DOHH2 (cell line): ENCODE results near the gene HOXB3.

ENCODE experiments used
- H3F3A ChIP-seq: fragments of 200-600 bp; sonication (generic), shearing (Covaris generic); 2 replicates; pipeline ENCODE4 v1.6.0; 2016; ENCODE audit warnings: antibody characterized with exemption, mild to moderate bottlenecking; ENCODE audit not compliant: control insufficient read depth, insufficient read depth
- H3K27ac ChIP-seq: fragments of 200-600 bp; sonication (generic); 2 replicates; pipeline ENCODE4 v1.5.1; 2014; ENCODE audit warnings: low read depth, mild to moderate bottlenecking, low read length, moderate library complexity
- H3K27me3 ChIP-seq: fragments of 200-600 bp; sonication (generic); 2 replicates; pipeline ENCODE4 v1.6.1; 2014; ENCODE audit warnings: mild to moderate bottlenecking, low read length, mixed read lengths; ENCODE audit not compliant: control insufficient read depth
- H3K36me3 ChIP-seq: fragments of 200-600 bp; sonication (generic); 2 replicates; pipeline ENCODE4 v1.6.1; 2014; ENCODE audit warnings: mild to moderate bottlenecking, low read length, moderate library complexity, mixed read lengths; ENCODE audit not compliant: control insufficient read depth
- H3K4me1 ChIP-seq: fragments of 200-600 bp; sonication (generic); 2 replicates; pipeline ENCODE4 v1.6.1; 2014; ENCODE audit warnings: mild to moderate bottlenecking, low read length, mixed read lengths; ENCODE audit not compliant: control insufficient read depth
- H3K4me2 ChIP-seq: fragments of 200-600 bp; sonication (generic); 2 replicates; pipeline ENCODE4 v1.6.0; 2014; ENCODE audit warnings: mild to moderate bottlenecking, low read length, moderate library complexity
- H3K4me3 ChIP-seq: fragments of 200-600 bp; sonication (generic); 2 replicates; pipeline ENCODE4 v1.5.1; 2014; ENCODE audit warnings: mild to moderate bottlenecking, low read length, mixed read lengths
- H3K79me2 ChIP-seq: fragments of 200-600 bp; sonication (generic); 2 replicates; pipeline ENCODE4 v1.6.1; 2014; ENCODE audit warnings: mild to moderate bottlenecking, low read length, mixed read lengths; ENCODE audit not compliant: control insufficient read depth
- H3K9me2 ChIP-seq: fragments of 200-600 bp; sonication (generic); replicated peaks from 2 replicates; pipeline ENCODE4 v1.6.1; 2014; ENCODE audit warnings: mild to moderate bottlenecking, low read length, mixed read lengths; ENCODE audit not compliant: control insufficient read depth
- H3K9me3 ChIP-seq: fragments of 200-600 bp; sonication (generic); 2 replicates; pipeline ENCODE4 v1.6.1; 2014; ENCODE audit warnings: antibody characterized with exemption, low read length, mixed read lengths; ENCODE audit not compliant: control insufficient read depth, insufficient read depth
- H4K20me1 ChIP-seq: fragments of 200-600 bp; sonication (generic); 2 replicates; pipeline ENCODE4 v1.6.0; 2014; ENCODE audit warnings: low read depth, mild to moderate bottlenecking, antibody characterized with exemption, low read length, moderate library complexity; ENCODE audit not compliant: control insufficient read depth, insufficient read depth
- CTCF ChIP-seq: fragments of 200-600 bp; sonication (generic); IDR thresholded peaks from one replicate; pipeline ENCODE4 v1.5.1; 2014; ENCODE audit warnings: antibody characterized with exemption, mild to moderate bottlenecking, low read depth, low read length; ENCODE audit not compliant: poor library complexity, severe bottlenecking
- EZH2phosphoT487 ChIP-seq: fragments of 200-600 bp; sonication (generic); IDR thresholded peaks from 2 replicates; pipeline ENCODE4 v1.6.1; 2017; ENCODE audit warnings: borderline replicate concordance, mild to moderate bottlenecking, antibody characterized with exemption, low read length, moderate library complexity, mixed read lengths

The HOXB3 gene

GRCh38 chr17:48608494-48608834 lies 18.4 kb upstream of the HOXB3 start:
- peaks cover 24% of the 10 kb centered on the region for H3K4me1 ChIP-seq

GRCh38 chr17:48606892-48607614 lies 17.0 kb upstream of the HOXB3 start:
- H3K9me3 ChIP-seq, result no peaks in the 10 kb centered on the region
- H3K79me2 ChIP-seq, result no peaks in the 10 kb centered on the region
- no peak for TF ChIP-seq EZH2phosphoT487
- TF ChIP-seq CTCF, result no peak
- H3K36me3 ChIP-seq, result no peaks in the 10 kb centered on the region
- H3K4me3 ChIP-seq, result no peak overlapping the region
- no peak overlapping the region for H3K4me2 ChIP-seq
- H3K27me3 ChIP-seq, result peaks cover 24% of the 10 kb centered on the region
- no peaks in the 10 kb centered on the region for H4K20me1 ChIP-seq
- peaks cover 16% of the 10 kb centered on the region for H3K4me1 ChIP-seq
- no peaks in the 10 kb centered on the region for H3K9me2 ChIP-seq
- H3K27ac ChIP-seq, result no peak overlapping the region
- H3F3A ChIP-seq, result no peaks in the 10 kb centered on the region

More at GRCh38 chr17:48608494-48608834, 18.4 kb upstream of the HOXB3 start:
- peaks cover 25% of the 10 kb centered on the region for H3K27me3 ChIP-seq
- no peaks in the 10 kb centered on the region for H3K9me2 ChIP-seq
- H3K9me3 ChIP-seq, result no peaks in the 10 kb centered on the region
- no peaks in the 10 kb centered on the region for H4K20me1 ChIP-seq
- H3K36me3 ChIP-seq, result no peaks in the 10 kb centered on the region
- no peaks in the 10 kb centered on the region for H3F3A ChIP-seq
- no peak overlapping the region for H3K4me3 ChIP-seq
- H3K4me2 ChIP-seq, result no peak overlapping the region
- TF ChIP-seq CTCF (no peak), EZH2phosphoT487 (no peak)
- no peaks in the 10 kb centered on the region for H3K79me2 ChIP-seq
- H3K27ac ChIP-seq, result no peak overlapping the region

- Histone ChIP-seq H3K36me3 (no peaks in the 10 kb centered on the region), H3K27me3 (peaks cover 27% of the 10 kb centered on the region), H3K79me2 (no peaks in the 10 kb centered on the region), H4K20me1 (no peaks in the 10 kb centered on the region), H3F3A (no peaks in the 10 kb centered on the region), H3K4me1 (peaks cover 10% of the 10 kb centered on the region), H3K27ac (no peak overlapping the region), H3K9me2 (no peaks in the 10 kb centered on the region), H3K4me2 (no peak overlapping the region), H3K9me3 (no peaks in the 10 kb centered on the region), H3K4me3 (no peak overlapping the region)
- no peak for TF ChIP-seq EZH2phosphoT487
Measured at GRCh38 chr17:48605991-48606891, 16.2 kb upstream of the HOXB3 start.
